HCT116 (cell line): ENCODE measurements around the gene TPX2. TPM values are rescaled to one million over a fixed set of nuclear protein-coding genes. Genes with fewer than 3 reads are reported as not detected.

Source experiments
- ATAC-seq: fragments of 200-7000 bp; cut with Tn5 transposase; 2 replicates; pipeline ENCODE4 v1.9.1; 2020; ENCODE audit warnings: mild to moderate bottlenecking, moderate library complexity
- BruUV-seq: library from RNA; stranded (reverse); fragments of 400-500 nt; replicated peaks from 2 replicates; lab custom pipeline; 2021; lab: Mats Ljungman, UMichigan
- CTCF ChIA-PET: fragments of 300-600 bp; sonication (Branson Sonifier 250); formaldehyde crosslinking; loops from one replicate; lab custom pipeline; 2021; ENCODE audit warnings: antibody characterized with exemption; lab: Charles Lee
- POLR2A ChIA-PET: fragments of 300-600, 350-600 bp; sonication (Branson Sonifier 250); formaldehyde crosslinking; loops from one replicate; lab custom pipeline; 2021; ENCODE audit warnings: antibody characterized with exemption; lab: Charles Lee
- RAD21 ChIA-PET, 2 experiments: fragments of 300-600 bp; sonication (Branson Sonifier 250); formaldehyde crosslinking; loops; one replicate each; lab custom pipeline; 2023; ENCODE audit warnings: low total read pairs in 2 of 2; ENCODE audit not compliant: uncharacterized antibody in 2 of 2, unreplicated experiment in 2 of 2, low non-redundant PET in 1 of 2; lab: Charles Lee
- DNase-seq: peaks from one replicate; pipeline ENCODE4 v3.0.0-alpha.2; 2010; ENCODE audit warnings: low read depth, low spot score
- H2AFZ ChIP-seq: fragments of 200-600 bp; shearing (Covaris generic), sonication (generic); 2 replicates; pipeline ENCODE4 v1.6.1; 2017; ENCODE audit warnings: low read depth, mixed run types, mixed read lengths, antibody characterized with exemption, low read length; ENCODE audit not compliant: poor library complexity, severe bottlenecking
- H3K27ac ChIP-seq: 2 replicates; pipeline ENCODE4 v1.5.1; 2012; ENCODE audit warnings: low read depth, low read length
- H3K27me3 ChIP-seq: fragments of 200-600 bp; sonication (generic); 2 replicates; pipeline ENCODE4 v1.6.1; 2016; ENCODE audit warnings: mixed run types, low read length, mixed read lengths; ENCODE audit not compliant: insufficient read depth
- H3K36me3 ChIP-seq, 2 experiments: fragments of 200-500 bp in 1 of 2; fragments of 200-600 bp in 1 of 2; sonication (Bioruptor generic) in 1 of 2; sonication (generic) in 1 of 2; 2 replicates each; pipeline versions ENCODE4 v1.5.1 to v1.6.1; 2014 to 2016; ENCODE audit warnings: low read length in 2 of 2, inconsistent platforms in 1 of 2, mixed read lengths in 1 of 2, mixed run types in 1 of 2; ENCODE audit not compliant: insufficient read depth in 2 of 2, control insufficient read depth in 1 of 2
- H3K4me1 ChIP-seq, 2 experiments: fragments of 200-600 bp in 1 of 2; sonication (generic) in 1 of 2; 2 replicates each; pipeline versions ENCODE4 v1.5.1 to v1.6.1; 2012 to 2017; ENCODE audit warnings: low read length in 2 of 2, inconsistent platforms in 1 of 2, mild to moderate bottlenecking in 1 of 2, mixed read lengths in 1 of 2, mixed run types in 1 of 2, moderate library complexity in 1 of 2; ENCODE audit not compliant: insufficient read depth in 2 of 2, control insufficient read depth in 1 of 2
- H3K4me2 ChIP-seq: fragments of 200-600 bp; sonication (generic); 2 replicates; pipeline ENCODE4 v1.6.1; 2017; ENCODE audit warnings: mixed run types, low read length, mixed read lengths
- H3K4me3 ChIP-seq, 2 experiments: fragments of 200-600 bp in 1 of 2; sonication (generic) in 1 of 2; replicated peaks in 1 of 2; 2 replicates each; pipeline ENCODE4 v1.5.1; 2011 to 2016; ENCODE audit warnings: low read length in 2 of 2, control low read depth in 1 of 2, low read depth in 1 of 2, mild to moderate bottlenecking in 1 of 2, mixed read lengths in 1 of 2, mixed run types in 1 of 2
- H3K79me2 ChIP-seq: fragments of 200-600 bp; sonication (generic); 2 replicates; pipeline ENCODE4 v1.6.1; 2017; ENCODE audit warnings: mild to moderate bottlenecking, mixed run types, low read length, moderate library complexity, mixed read lengths; ENCODE audit not compliant: insufficient read depth
- H3K9ac ChIP-seq: fragments of 200-600 bp; sonication (generic); 2 replicates; pipeline ENCODE4 v1.6.1; 2016; ENCODE audit warnings: low read length, mixed read lengths
- H3K9me2 ChIP-seq: fragments of 200-600 bp; sonication (generic), shearing (Covaris generic); 2 replicates; pipeline ENCODE4 v1.6.1; 2017; ENCODE audit warnings: mixed run types, mild to moderate bottlenecking, moderate library complexity; ENCODE audit not compliant: insufficient read depth
- H3K9me3 ChIP-seq, 2 experiments: fragments of 200-500 bp in 1 of 2; fragments of 200-600 bp in 1 of 2; sonication (Bioruptor generic) in 1 of 2; sonication (generic) in 1 of 2; 2 replicates each; pipeline ENCODE4 v1.6.1; 2014 to 2017; ENCODE audit warnings: low read length in 2 of 2, mixed read lengths in 2 of 2, inconsistent platforms in 1 of 2, low read depth in 1 of 2, mild to moderate bottlenecking in 1 of 2, mixed run types in 1 of 2, moderate library complexity in 1 of 2; ENCODE audit not compliant: control insufficient read depth in 1 of 2, insufficient read depth in 1 of 2
- H4K20me1 ChIP-seq: fragments of 200-600 bp; sonication (generic), shearing (Covaris generic); 2 replicates; pipeline ENCODE4 v1.6.1; 2017; ENCODE audit warnings: mixed run types, mild to moderate bottlenecking, moderate library complexity; ENCODE audit not compliant: insufficient read depth
- EZH2 ChIP-seq: fragments of 200-600 bp; sonication (generic); IDR thresholded peaks from 2 replicates; pipeline ENCODE4 v1.6.1; 2017; ENCODE audit warnings: antibody characterized with exemption, mixed run types
- EZH2phosphoT487 ChIP-seq: fragments of 200-600 bp; IDR thresholded peaks from 2 replicates; pipeline ENCODE4 v1.6.1; 2018; ENCODE audit warnings: antibody characterized with exemption, borderline replicate concordance
- FOSL1 ChIP-seq: IDR thresholded peaks from 2 replicates; pipeline ENCODE4 v1.6.1; 2012; ENCODE audit warnings: low read depth
- JUND ChIP-seq: IDR thresholded peaks from 2 replicates; pipeline ENCODE4 v1.6.1; 2012
- POLR2A ChIP-seq: IDR thresholded peaks from 2 replicates; pipeline ENCODE4 v1.7.0; 2011; ENCODE audit warnings: borderline replicate concordance; ENCODE audit not compliant: insufficient read depth, insufficient read length; ENCODE audit errors: extremely low read depth
- RAD21 ChIP-seq: IDR thresholded peaks from 2 replicates; pipeline ENCODE4 v1.6.1; 2012; ENCODE audit warnings: low read depth, mild to moderate bottlenecking
- SIN3A ChIP-seq: IDR thresholded peaks from 2 replicates; pipeline ENCODE4 v1.6.1; 2012; ENCODE audit warnings: low read depth
- SRF ChIP-seq: IDR thresholded peaks from 2 replicates; pipeline ENCODE4 v1.6.1; 2012; ENCODE audit warnings: low read depth
- YY1 ChIP-seq: IDR thresholded peaks from 2 replicates; pipeline ENCODE4 v1.6.1; 2011; ENCODE audit warnings: low read length, low read depth, moderate library complexity, mild to moderate bottlenecking; ENCODE audit not compliant: insufficient replicate concordance; ENCODE audit errors: extremely low read depth
- ZNF274 ChIP-seq: fragments of 200-500 bp; sonication (Bioruptor generic); IDR thresholded peaks from 2 replicates; pipeline ENCODE4 v1.6.1; 2014; ENCODE audit warnings: mild to moderate bottlenecking, low read depth, low read length, inconsistent platforms
- intact Hi-C: fragments of 100-400 bp; cut with micrococcal nuclease; formaldehyde crosslinking; loops from 2 replicates; pipeline ENCODE4 v1.10.0; 2022
- total RNA-seq: library from RNA; stranded (reverse); gene quantifications from one replicate; pipeline ENCODE4 v1.2.1, GENCODE V29; 2021; ENCODE audit not compliant: unreplicated experiment
- TF ChIP-seq, protein P1 (sequence below), 3 experiments: fragments of 200-600 bp in 1 of 3; sonication (generic) in 1 of 3; IDR thresholded peaks in 2 of 3; conservative IDR thresholded peaks in 1 of 3; 2 replicates each; pipeline ENCODE4 v1.5.1; 2012 to 2017; ENCODE audit warnings: low read depth in 2 of 3, low read length in 2 of 3, antibody characterized with exemption in 1 of 3, borderline replicate concordance in 1 of 3, control low read depth in 1 of 3, mild to moderate bottlenecking in 1 of 3, mixed read lengths in 1 of 3, mixed run types in 1 of 3, moderate library complexity in 1 of 3; ENCODE audit not compliant: insufficient read depth in 1 of 3
- TF ChIP-seq, protein P2 (sequence below): IDR thresholded peaks from 2 replicates; pipeline ENCODE4 v1.6.1; 2012
- TF ChIP-seq, protein P3 (sequence below): IDR thresholded peaks from 2 replicates; pipeline ENCODE4 v1.6.1; 2012; ENCODE audit warnings: low read depth
- TF ChIP-seq, protein P4 (sequence below): IDR thresholded peaks from 2 replicates; pipeline ENCODE4 v1.6.1; 2012
- TF ChIP-seq, protein P5 (sequence below): IDR thresholded peaks from 2 replicates; pipeline ENCODE4 v1.6.1; 2011; ENCODE audit warnings: mild to moderate bottlenecking, low read length, moderate library complexity; ENCODE audit not compliant: insufficient replicate concordance; ENCODE audit errors: extremely low read depth

TPX2 gene
- total RNA-seq, 1 experiment from 2014 or later = 163 TPM

DNA sequence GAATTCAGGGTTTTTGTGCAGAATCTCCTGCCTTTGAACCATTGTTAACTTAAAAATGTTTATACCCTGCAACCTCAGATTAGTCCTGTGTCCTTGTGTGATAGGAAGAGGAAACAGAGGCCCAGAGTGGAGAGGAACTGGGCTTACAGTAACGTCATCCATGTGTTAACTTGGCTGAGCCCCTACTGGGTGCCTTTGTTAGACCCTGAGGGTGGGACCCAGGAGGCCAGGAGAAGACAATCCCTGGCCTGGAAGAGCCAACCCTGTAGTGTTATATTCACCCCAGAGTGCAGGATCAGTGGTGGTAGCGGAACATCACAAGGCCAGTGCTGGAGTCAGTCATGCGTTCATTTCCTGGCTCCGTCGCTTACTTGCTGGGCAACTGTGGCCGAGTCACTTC is 90.6 kb downstream of the TPX2 start:
- H3K9me2 ChIP-seq = no peaks in the 10 kb centered on the region
- no peak overlapping the region for H3K4me3 ChIP-seq
- intact Hi-C loops = no loop called here
- ChIA-PET RAD21 (no interaction called here), CTCF (interaction anchor here (1.7 kb wide), 1 partner anchor 23 kb away, joined by 6 read pairs; no protein-coding TSS in a partner anchor), POLR2A (no interaction called here)
- H3K9me3 ChIP-seq = no peaks in the 10 kb centered on the region
- no peaks in the 10 kb centered on the region for H3K36me3 ChIP-seq
- no peak overlapping the region for H2AFZ ChIP-seq
- no peak for DNase-seq
- TF ChIP-seq SIN3A (no peak), EZH2 (no peak), JUND (no peak), YY1 (no peak), SRF (no peak), ZNF274 (no peak), POLR2A (no peak), EZH2phosphoT487 (no peak), FOSL1 (no peak), RAD21 (no peak)
- TF ChIP-seq, protein P1, sequence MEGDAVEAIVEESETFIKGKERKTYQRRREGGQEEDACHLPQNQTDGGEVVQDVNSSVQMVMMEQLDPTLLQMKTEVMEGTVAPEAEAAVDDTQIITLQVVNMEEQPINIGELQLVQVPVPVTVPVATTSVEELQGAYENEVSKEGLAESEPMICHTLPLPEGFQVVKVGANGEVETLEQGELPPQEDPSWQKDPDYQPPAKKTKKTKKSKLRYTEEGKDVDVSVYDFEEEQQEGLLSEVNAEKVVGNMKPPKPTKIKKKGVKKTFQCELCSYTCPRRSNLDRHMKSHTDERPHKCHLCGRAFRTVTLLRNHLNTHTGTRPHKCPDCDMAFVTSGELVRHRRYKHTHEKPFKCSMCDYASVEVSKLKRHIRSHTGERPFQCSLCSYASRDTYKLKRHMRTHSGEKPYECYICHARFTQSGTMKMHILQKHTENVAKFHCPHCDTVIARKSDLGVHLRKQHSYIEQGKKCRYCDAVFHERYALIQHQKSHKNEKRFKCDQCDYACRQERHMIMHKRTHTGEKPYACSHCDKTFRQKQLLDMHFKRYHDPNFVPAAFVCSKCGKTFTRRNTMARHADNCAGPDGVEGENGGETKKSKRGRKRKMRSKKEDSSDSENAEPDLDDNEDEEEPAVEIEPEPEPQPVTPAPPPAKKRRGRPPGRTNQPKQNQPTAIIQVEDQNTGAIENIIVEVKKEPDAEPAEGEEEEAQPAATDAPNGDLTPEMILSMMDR (IDR thresholded peaks at IDR 0.05 in 2 of 3, conservative IDR thresholded peaks at IDR 0.05 in 1 of 3; ENCODE audit: borderline replicate concordance in 1 of 3, insufficient read depth in 1 of 3, low read depth in 2 of 3, low read length in 2 of 3) = no peak
- TF ChIP-seq, protein P2, sequence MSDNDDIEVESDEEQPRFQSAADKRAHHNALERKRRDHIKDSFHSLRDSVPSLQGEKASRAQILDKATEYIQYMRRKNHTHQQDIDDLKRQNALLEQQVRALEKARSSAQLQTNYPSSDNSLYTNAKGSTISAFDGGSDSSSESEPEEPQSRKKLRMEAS = no peak
- TF ChIP-seq, protein P3, sequence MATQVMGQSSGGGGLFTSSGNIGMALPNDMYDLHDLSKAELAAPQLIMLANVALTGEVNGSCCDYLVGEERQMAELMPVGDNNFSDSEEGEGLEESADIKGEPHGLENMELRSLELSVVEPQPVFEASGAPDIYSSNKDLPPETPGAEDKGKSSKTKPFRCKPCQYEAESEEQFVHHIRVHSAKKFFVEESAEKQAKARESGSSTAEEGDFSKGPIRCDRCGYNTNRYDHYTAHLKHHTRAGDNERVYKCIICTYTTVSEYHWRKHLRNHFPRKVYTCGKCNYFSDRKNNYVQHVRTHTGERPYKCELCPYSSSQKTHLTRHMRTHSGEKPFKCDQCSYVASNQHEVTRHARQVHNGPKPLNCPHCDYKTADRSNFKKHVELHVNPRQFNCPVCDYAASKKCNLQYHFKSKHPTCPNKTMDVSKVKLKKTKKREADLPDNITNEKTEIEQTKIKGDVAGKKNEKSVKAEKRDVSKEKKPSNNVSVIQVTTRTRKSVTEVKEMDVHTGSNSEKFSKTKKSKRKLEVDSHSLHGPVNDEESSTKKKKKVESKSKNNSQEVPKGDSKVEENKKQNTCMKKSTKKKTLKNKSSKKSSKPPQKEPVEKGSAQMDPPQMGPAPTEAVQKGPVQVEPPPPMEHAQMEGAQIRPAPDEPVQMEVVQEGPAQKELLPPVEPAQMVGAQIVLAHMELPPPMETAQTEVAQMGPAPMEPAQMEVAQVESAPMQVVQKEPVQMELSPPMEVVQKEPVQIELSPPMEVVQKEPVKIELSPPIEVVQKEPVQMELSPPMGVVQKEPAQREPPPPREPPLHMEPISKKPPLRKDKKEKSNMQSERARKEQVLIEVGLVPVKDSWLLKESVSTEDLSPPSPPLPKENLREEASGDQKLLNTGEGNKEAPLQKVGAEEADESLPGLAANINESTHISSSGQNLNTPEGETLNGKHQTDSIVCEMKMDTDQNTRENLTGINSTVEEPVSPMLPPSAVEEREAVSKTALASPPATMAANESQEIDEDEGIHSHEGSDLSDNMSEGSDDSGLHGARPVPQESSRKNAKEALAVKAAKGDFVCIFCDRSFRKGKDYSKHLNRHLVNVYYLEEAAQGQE = no peak
- TF ChIP-seq, protein P4, sequence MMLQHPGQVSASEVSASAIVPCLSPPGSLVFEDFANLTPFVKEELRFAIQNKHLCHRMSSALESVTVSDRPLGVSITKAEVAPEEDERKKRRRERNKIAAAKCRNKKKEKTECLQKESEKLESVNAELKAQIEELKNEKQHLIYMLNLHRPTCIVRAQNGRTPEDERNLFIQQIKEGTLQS = no peak
- TF ChIP-seq, protein P5, sequence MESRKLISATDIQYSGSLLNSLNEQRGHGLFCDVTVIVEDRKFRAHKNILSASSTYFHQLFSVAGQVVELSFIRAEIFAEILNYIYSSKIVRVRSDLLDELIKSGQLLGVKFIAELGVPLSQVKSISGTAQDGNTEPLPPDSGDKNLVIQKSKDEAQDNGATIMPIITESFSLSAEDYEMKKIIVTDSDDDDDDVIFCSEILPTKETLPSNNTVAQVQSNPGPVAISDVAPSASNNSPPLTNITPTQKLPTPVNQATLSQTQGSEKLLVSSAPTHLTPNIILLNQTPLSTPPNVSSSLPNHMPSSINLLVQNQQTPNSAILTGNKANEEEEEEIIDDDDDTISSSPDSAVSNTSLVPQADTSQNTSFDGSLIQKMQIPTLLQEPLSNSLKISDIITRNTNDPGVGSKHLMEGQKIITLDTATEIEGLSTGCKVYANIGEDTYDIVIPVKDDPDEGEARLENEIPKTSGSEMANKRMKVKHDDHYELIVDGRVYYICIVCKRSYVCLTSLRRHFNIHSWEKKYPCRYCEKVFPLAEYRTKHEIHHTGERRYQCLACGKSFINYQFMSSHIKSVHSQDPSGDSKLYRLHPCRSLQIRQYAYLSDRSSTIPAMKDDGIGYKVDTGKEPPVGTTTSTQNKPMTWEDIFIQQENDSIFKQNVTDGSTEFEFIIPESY = no peak
- TF ChIP-seq, all 23 proteins: peak for 0
- no peaks in the 10 kb centered on the region for H3K79me2 ChIP-seq
- no peaks in the 10 kb centered on the region for H4K20me1 ChIP-seq
- H3K27ac ChIP-seq = no peak overlapping the region
- H3K27me3 ChIP-seq = no peaks in the 10 kb centered on the region
- ATAC-seq = no peak
- H3K9ac ChIP-seq = no peak overlapping the region
- no peak overlapping the region for H3K4me2 ChIP-seq
- H3K4me1 ChIP-seq = 0 out of 4 replicates have a peak, but pooled peaks cover 0 to 2% of the 10 kb centered on the region in 2 experiments
- no TSS peak for BruUV-seq
